ENCODE data around the gene PGAP6.
"Not testable (repeated sequence)": the region's sequence is repeated elsewhere in the genome, so short reads cannot be mapped to it uniquely, and the experiment has no call there.

The PGAP6 gene

GRCh38 chr16:367333-367903 is 14.4 kb downstream of the PGAP6 start:
- no peak for DNase-seq (ENCODE audit: low spot score)

GRCh38 chr16:366476-366875 is 15.3 kb downstream of the PGAP6 start:
- DNase-seq (ENCODE audit: low spot score): no peak

DNA sequence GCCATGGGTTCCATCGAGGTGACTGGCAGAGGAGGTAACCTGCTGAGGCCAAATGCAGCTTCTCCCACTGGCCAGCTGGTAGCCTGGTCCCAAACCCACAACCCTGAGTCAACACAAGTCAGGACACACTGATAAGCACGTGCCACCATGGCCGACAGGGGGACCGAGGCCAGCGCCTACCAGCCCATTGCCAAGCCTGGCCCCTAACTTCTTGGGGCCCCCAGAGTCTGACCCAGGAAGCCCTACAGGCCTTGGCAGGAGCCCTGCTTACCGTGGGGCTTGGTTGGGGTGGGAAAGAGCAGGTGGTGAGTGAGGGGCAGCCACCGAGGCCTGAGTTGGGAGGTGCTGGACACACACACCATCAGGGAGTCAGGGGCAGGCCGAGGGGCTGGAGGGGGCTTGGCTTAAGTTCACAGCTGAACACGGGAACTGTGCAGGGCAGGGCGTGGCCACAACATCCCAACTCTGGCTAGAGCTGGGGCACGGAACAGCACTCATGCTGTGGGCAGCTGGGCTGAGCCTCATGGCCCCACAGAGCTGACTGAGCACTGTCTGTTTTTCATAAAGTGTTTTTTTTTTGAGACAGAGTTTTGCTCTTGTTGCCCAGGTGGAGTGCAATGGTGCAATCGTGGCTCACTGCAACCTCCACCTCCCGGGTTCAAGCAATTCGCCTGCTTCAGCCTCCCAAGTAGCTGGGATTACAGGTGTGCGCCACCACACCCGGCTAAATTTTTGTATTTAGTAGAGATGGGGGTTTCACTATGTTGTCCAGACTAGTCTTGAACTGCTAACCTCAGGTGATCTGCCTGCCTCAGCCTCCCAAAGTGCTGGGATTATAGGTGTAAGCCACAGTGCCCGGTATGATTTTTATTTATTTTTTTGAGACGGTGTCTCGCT is 16.9 kb downstream of the PGAP6 start:
- no peak for DNase-seq (ENCODE audit: low spot score)

DNA sequence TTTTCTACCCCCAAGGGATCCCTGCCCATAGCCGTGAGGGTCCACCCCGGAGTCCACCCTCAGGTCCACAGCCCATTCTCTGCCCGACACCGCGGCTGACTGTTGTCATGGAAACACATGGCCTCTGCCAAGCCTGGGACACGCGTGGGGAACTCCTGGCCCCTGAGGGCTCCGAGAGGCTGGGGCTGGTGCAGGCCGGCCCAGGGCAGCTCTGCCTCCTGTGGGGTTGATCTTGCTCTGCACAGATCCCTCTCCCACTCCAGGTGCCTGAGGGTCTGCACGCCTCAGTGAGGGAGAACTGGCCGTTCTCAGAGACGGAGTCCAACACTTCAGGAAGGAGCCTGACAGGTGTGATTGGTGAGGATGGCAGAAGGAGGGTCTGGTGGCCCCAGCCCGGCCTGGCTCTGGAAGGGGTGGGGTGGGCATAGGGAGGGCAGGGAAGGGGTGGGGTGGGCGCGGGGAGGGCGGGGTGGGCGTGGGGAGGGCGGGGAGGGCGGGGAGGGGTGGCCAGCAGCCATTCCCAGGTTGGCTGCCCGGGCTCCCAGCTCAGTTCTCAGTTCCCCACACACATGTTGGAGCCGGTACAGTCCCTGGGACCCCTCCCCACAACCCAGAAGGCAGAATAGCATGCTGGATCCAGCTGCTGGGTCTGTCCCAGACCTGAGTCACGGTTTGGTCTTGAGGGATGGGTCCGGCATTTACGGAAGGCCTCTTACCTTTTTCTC is 17.9 kb downstream of the PGAP6 start:
- no peak for DNase-seq (ENCODE audit: low spot score)

DNA sequence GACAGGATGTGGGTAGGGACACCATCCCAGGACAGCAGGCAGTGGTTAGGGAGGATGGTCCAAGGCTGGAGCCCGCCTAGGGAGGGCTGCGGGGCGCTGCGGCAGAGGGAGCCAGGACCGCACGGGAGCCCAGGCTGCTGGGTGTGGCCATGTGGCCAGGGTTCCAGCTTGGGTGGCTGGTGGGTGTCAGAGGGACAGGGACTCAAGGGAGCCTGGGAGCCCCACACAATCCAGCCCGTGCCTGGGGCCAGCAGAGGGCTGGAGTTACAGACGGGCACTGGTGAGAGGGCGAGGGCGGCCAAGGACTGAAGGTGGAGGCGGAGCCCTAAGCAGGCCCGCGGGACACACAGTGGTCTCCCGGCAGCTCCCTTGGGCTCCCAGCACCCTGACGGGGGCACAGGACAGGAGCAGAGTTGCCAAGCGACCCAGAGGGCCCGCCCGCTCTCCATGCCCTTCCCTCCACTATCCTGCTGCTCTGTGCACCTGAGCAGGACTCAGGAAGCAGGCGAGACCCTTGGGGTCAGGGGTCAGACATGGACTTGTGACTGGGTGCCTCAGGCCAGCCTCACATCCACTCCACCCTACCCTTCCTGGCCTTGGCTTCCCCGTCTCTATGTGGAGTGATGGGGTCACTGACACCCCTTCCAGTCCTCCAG is 18.5 kb downstream of the PGAP6 start:
- no peak for DNase-seq (ENCODE audit: low spot score)

- not testable (repeated sequence) for DNase-seq (ENCODE audit: low spot score)
Measured at GRCh38 chr16:362702-362999, 19.1 kb downstream of the PGAP6 start.

GRCh38 chr16:361872-362701 is 19.7 kb downstream of the PGAP6 start:
- peak; percentile 61 for DNase-seq (ENCODE audit: low spot score)

GRCh38 chr16:361341-361871 is 20.4 kb downstream of the PGAP6 start:
- no peak for DNase-seq (ENCODE audit: low spot score)

GRCh38 chr16:360698-361336 is 21.0 kb downstream of the PGAP6 start:
- DNase-seq (ENCODE audit: low spot score): no peak

- no peak for DNase-seq (ENCODE audit: low spot score)
Measured at GRCh38 chr16:359871-360697, 21.7 kb downstream of the PGAP6 start.

- no peak for DNase-seq (ENCODE audit: low spot score)
Measured at GRCh38 chr16:359067-359763, 22.6 kb downstream of the PGAP6 start.

DNA sequence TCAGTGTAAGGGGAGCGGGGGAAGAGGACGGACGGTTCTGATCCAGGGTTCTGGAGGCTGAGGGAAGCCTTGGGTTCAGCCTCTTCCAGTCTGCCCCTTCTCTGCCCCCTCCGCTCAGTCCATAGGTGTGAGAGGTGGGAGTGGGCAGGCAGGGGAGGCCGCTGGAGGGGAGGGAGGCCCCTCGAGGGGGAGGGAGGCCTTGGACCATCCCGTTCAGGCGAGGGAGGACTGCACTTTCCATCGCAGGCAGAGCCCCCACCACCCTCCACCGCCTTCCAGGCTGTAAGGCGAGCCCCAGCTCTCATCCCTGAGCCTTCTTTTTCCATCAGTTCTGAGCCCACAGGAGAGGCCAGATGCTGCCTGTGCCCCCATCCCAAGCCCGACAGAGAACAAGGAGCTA is 25.0 kb downstream of the PGAP6 start:
- DNase-seq (ENCODE audit: low spot score): no peak

DNA sequence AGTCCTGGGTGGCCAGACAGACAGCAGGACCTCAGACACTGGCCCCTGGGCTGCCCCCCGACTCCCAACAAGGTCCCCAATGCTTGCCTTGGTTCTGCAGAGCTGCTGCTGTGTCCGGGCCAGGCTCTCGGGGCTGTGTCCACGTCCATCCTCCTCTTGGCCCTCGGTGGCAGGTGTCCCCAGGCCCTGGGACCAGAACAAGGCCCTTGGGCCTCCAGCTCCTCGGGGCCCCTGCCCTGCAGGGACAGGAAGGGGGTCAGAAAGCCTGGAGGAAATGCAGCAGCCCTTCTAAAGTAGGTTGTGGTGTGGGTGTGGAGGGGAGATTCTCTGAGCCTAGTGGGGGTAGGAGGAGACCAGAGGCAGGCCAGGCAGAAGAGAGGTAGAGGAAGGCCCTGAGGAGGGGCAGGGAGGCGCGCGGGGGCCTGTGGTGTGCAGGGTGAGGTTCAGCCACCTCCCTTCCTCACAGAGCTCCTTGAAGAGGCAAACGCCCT is 26.8 kb downstream of the PGAP6 start:
- no peak for DNase-seq (ENCODE audit: low spot score)

DNA sequence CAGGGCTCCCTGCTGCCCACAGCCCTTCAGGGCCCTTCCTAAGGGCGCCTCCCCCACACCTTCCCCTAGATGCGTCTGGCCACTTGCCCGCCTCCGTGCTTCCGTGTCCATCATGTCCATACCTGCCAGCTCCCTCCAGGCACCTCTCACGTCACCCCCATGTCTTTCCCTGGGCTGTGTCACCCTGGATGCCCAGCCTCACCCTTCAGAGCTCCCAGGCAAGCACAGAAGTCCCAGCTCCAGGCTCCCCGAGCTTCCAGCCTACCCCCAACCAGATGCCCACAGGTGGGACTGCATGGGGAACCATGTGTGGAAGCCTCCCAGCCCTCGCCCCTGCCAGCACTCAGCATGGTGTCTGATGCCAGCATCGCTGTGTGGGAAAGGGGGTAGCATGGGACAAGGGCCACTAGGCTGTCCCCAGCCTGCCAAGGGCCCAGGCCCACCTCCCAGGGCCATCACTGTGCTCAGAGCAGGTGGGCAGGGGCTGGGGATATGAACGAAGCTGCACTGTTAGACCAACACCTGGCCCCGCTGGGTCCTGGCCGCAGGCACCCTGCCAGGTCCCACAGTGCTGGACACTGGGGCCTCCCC is 27.4 kb downstream of the PGAP6 start:
- DNase-seq (ENCODE audit: low spot score): no peak

DNA sequence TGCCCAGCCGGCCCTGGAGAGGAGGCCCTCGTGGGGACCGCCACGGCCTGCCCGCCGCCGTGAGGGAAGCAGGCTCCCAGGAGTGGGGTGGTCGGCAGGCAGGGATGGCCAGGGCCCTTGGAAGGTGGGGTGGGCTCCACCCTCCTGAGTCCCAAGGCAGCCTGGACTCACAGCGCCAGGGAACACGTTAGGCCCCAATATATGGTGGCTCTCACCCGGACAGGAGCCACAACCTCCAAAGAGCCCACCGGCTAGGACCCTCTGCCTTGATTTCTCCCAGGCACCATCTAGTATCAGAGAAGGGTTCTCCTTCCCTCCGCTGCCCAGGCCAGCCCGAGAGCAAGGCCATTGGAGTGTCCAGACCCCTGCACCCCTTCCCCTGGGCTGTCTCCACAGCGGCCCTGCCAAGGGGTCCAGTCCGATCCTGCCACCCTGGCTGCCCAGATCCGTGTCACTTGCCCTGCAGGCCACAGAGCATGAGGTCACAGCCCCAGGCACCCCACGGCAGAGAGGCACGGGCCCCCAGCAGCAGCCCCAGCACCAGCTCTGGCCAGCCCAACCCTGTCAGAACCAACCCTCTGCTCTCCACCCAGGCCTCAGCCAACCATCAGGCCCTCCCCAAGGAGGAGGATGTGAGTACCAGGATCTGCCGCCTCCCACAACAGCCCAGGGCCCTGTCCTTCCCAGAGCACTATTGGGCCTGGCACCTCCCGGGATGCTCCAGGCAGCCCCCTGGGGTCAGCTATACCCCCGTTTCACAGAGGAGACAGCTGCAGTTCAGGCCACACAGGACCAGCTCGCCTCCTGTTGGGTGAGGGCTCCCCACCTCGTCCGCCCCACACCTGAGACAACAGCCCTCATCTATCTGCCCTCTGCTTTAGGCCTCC is 28.1 kb downstream of the PGAP6 start:
- DNase-seq (ENCODE audit: low spot score): no peak

- DNase-seq (ENCODE audit: low spot score): peak; percentile 86
Measured at GRCh38 chr16:352547-353403, 29.0 kb downstream of the PGAP6 start, which contains the start of gene AXIN1. AXIN1 (minus strand) TSS chr16:352723; CDS start chr16:347025, 5,698 bp downstream.

All from pons (tissue), 1 donor.